Activated CD8-positive, alpha-beta T cell treated with anti-CD3 and anti-CD28 coated beads for 36 hours (primary cell): ENCODE measurements around the gene IL18RAP. TPM values are rescaled to one million over a fixed set of nuclear protein-coding genes. Genes with fewer than 3 reads are reported as not detected.

Experiments
- ATAC-seq: fragments of 200-7000 bp; cut with Tn5 transposase; one replicate; pipeline ENCODE4 v1.10.0; 2021; ENCODE audit warnings: mild to moderate bottlenecking, moderate library complexity
- CTCF ChIA-PET: fragments of 350-600 bp; sonication (Branson Sonifier 250); formaldehyde crosslinking; loops from one replicate; lab custom pipeline; 2021; ENCODE audit warnings: antibody characterized with exemption; lab: Charles Lee
- POLR2A ChIA-PET: fragments of 350-600 bp; sonication (Branson Sonifier 250); formaldehyde crosslinking; loops from one replicate; lab custom pipeline; 2021; ENCODE audit warnings: antibody characterized with exemption; lab: Charles Lee
- DNase-seq: peaks from one replicate; pipeline ENCODE4 v3.0.0-alpha.2; 2020
- H3K27ac Mint-ChIP-seq: one replicate; pipeline ENCODE4 v1.8.0; 2021; ENCODE audit warnings: mild to moderate bottlenecking, mixed read lengths
- H3K27me3 Mint-ChIP-seq: one replicate; pipeline ENCODE4 v1.8.0; 2021; ENCODE audit warnings: mixed read lengths
- H3K36me3 Mint-ChIP-seq: one replicate; pipeline ENCODE4 v1.8.0; 2021; ENCODE audit warnings: low read depth, mixed read lengths
- H3K4me1 Mint-ChIP-seq: one replicate; pipeline ENCODE4 v1.8.0; 2021; ENCODE audit warnings: low read depth, mixed read lengths
- H3K4me3 Mint-ChIP-seq: one replicate; pipeline ENCODE4 v1.8.0; 2021; ENCODE audit warnings: mild to moderate bottlenecking, moderate library complexity, mixed read lengths
- H3K9me3 Mint-ChIP-seq: one replicate; pipeline ENCODE4 v1.8.0; 2021; ENCODE audit warnings: mixed read lengths
- intact Hi-C: fragments of 100-400 bp; cut with micrococcal nuclease; formaldehyde crosslinking; loops from one replicate; pipeline ENCODE4 v1.10.0; 2022
- total RNA-seq, 2 experiments: library from RNA; stranded (reverse); gene quantifications; one replicate each; pipeline ENCODE4 v1.2.3, GENCODE V29; 2021
- TF ChIP-seq, protein P1 (sequence below): fragments of 200-600 bp; IDR thresholded peaks from one replicate; pipeline ENCODE4 v1.8.0; 2022; ENCODE audit warnings: antibody characterized with exemption, mild to moderate bottlenecking

The IL18RAP gene
- total RNA-seq, 2 experiments from 2014 or later = 5.8 to 6.0 TPM

DNA sequence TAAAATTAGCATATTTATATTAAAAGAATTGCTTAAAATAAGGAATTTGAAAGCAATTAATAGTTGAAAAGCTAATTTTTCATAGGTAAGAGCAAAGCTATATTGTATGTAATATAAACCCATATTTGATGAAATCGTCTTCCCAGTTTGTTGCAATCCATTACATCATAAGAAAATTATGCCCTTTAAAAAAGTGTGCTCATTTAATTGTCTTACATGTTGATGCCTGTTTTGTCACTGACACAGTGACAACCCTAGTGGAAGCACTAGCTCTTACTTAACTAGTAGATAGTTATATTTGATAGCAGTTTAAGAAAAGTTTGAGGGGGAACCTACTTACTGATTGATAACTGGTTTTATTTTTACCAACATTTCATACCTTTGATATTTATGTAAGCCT, 30.0 kb upstream of the IL18RAP start:
- TF ChIP-seq, protein P1, sequence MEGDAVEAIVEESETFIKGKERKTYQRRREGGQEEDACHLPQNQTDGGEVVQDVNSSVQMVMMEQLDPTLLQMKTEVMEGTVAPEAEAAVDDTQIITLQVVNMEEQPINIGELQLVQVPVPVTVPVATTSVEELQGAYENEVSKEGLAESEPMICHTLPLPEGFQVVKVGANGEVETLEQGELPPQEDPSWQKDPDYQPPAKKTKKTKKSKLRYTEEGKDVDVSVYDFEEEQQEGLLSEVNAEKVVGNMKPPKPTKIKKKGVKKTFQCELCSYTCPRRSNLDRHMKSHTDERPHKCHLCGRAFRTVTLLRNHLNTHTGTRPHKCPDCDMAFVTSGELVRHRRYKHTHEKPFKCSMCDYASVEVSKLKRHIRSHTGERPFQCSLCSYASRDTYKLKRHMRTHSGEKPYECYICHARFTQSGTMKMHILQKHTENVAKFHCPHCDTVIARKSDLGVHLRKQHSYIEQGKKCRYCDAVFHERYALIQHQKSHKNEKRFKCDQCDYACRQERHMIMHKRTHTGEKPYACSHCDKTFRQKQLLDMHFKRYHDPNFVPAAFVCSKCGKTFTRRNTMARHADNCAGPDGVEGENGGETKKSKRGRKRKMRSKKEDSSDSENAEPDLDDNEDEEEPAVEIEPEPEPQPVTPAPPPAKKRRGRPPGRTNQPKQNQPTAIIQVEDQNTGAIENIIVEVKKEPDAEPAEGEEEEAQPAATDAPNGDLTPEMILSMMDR = no peak
- Mint-ChIP-seq H3K27ac (no peak overlapping the region), H3K36me3 (peaks cover 22% of the 10 kb centered on the region), H3K27me3 (no peaks in the 10 kb centered on the region), H3K4me1 (peaks cover 16% of the 10 kb centered on the region), H3K9me3 (no peaks in the 10 kb centered on the region), H3K4me3 (no peak overlapping the region)
- intact Hi-C loops = no loop called here
- ChIA-PET POLR2A (no interaction called here), CTCF (no interaction called here)
- DNase-seq (no peak), ATAC-seq (no peak)

DNA sequence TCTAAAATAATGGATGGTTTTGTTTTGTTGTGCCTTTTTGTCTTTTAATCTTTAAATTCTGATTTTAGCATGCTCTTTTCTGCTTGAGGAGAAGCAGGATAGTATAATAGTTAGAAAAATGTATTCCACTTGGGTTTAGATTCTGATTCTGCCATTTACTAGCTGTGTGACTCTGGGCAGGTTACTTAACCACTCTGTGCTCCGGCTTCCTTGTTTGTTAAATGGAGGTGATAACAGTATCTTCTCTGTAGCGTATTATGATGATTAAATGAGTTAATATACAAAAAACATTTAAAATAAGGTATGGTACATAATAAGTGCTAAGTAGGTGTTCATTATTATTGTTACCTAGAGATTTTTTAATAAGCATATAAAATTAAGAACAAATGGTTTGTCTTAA, 26.9 kb upstream of the IL18RAP start:
- H3K4me3 Mint-ChIP-seq = no peak overlapping the region
- peaks cover 7% of the 10 kb centered on the region for H3K36me3 Mint-ChIP-seq
- CTCF ChIA-PET = no interaction called here
- no peaks in the 10 kb centered on the region for H3K27me3 Mint-ChIP-seq
- peaks cover 28% of the 10 kb centered on the region for H3K4me1 Mint-ChIP-seq
- no peak overlapping the region for H3K27ac Mint-ChIP-seq
- H3K9me3 Mint-ChIP-seq = no peaks in the 10 kb centered on the region
- ATAC-seq (no peak), DNase-seq (no peak)
- intact Hi-C loops = no loop called here
- POLR2A ChIA-PET = interaction anchor here (0.6 to 0.8 kb wide), 2 partner anchors 13 to 413 kb away, joined by 3 read pairs; no protein-coding TSS in a partner anchor
- TF ChIP-seq, protein P1 = no peak

DNA sequence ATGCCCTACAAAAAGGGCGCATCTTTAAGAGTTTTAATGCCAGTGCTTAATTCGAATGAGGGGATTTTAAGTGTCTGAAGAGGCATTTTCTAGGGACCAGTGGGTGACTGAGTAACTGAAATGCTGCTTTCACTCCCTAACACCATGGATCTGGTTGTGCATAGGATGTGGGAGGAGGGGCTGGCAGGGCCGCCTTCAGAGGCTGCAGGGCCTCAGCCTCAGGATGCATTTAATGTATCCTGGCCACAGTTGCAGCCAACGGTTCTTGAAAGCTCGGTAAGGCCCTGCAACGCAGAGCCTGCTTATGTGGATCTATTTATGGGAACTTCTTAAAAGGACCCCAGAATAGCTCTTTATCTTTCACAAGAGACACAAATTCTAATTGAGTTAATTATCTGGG, 25.8 kb upstream of the IL18RAP start:
- Mint-ChIP-seq H3K4me1 (peaks cover 26% of the 10 kb centered on the region), H3K36me3 (peaks cover 3% of the 10 kb centered on the region), H3K27ac (no peak overlapping the region), H3K27me3 (no peaks in the 10 kb centered on the region), H3K9me3 (no peaks in the 10 kb centered on the region), H3K4me3 (no peak overlapping the region)
- intact Hi-C loops = no loop called here
- ATAC-seq = no peak
- POLR2A ChIA-PET = no interaction called here
- TF ChIP-seq, protein P1 = no peak
- CTCF ChIA-PET = interaction anchor here (0.6 to 2.5 kb wide), 3 partner anchors 9 to 41 kb away, joined by 3 to 7 read pairs (median 3); partner anchors contain the start of gene IL18R1
- DNase-seq = no peak

DNA sequence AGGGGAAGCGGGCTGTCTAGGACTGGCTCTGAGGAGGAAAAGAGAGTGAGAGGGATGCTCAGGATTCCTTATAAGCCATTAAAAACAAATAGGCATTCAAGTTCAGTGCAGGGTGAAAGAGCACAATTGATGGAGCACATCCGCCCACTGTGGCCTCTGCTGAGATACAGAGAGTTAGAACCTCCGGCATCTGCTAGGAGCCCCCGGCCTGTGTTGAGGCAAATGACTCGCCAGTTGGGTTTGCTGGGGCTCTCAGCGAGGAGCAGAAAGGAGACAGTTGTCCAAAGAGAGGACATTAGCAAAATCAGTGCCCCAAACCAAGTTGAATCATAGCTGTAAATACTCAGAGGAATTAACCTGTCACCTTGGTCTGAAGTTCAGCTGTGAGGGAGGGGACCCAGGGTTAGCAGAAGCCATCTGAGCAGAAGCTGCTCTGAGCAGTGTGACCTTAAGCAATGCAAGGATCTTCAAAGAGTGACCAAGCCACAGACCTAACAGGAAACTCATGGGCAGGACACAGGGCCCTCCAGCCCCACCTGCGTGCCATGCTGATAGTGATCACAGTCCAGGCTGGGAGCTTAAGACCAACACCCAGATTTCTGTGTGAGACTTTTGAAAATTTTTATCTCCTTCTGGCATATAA, 23.3 kb upstream of the IL18RAP start:
- Mint-ChIP-seq H3K27me3 (no peaks in the 10 kb centered on the region), H3K27ac (no peak overlapping the region), H3K9me3 (no peaks in the 10 kb centered on the region), H3K36me3 (no peaks in the 10 kb centered on the region), H3K4me3 (no peak overlapping the region), H3K4me1 (peaks cover 24% of the 10 kb centered on the region)
- CTCF ChIA-PET = interaction anchor here (1.6 kb wide), 1 partner anchor 16 kb away, joined by 5 read pairs; no protein-coding TSS in a partner anchor
- DNase-seq (no peak), ATAC-seq (peak; percentile 58)
- POLR2A ChIA-PET = no interaction called here
- TF ChIP-seq, protein P1 = no peak
- intact Hi-C loops = no loop called here

DNA sequence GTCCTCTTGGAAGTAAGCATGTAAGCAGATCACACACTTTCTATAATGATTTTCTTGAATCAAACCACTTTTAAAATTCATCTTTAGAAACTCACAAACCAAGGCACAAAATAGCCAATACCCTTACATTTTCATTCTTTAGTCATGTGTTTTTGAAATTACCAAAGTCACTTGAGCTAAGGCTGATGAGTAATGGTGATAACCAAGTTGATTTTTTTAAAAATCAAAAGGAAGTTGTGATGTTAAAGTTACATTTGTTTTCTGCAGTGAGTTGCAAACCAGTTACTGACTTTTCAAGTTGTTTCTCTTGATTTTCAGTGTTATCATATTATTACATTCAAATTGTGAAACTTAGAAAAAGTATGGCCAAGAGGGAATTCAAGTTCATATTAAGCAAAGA, 21.5 kb upstream of the IL18RAP start:
- POLR2A ChIA-PET = no interaction called here
- no peak for ATAC-seq
- Mint-ChIP-seq H3K27ac (no peak overlapping the region), H3K4me1 (peaks cover 24% of the 10 kb centered on the region), H3K4me3 (no peak overlapping the region), H3K36me3 (no peaks in the 10 kb centered on the region), H3K9me3 (no peaks in the 10 kb centered on the region), H3K27me3 (no peaks in the 10 kb centered on the region)
- DNase-seq = no peak
- intact Hi-C loops = no loop called here
- CTCF ChIA-PET = no interaction called here
- TF ChIP-seq, protein P1 = no peak
